Measurements from ENCODE around the gene RAP1GDS1.

Gene RAP1GDS1

DNA sequence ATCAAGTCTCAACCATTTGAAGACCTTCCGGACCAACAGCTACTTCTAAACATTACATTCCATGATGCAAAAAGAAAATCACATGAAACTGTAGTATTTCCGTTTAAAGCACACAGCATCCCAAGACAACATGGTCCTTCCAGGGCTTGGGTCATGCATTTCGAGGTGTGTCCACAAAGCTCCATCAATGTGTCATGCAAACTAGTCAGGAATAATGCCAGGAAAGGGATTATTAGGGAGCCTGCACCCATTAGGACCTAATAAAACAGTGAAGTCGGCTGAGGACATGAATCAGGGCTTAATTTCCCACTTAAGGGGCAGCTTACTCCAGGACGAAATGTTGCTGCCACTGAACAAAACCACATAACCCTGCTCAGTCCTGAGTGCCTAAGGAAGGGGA is 219.4 kb downstream of the RAP1GDS1 start:
- Histone ChIP-seq H3K4me3 (ENCODE audit: low read depth, low read length) (no peak overlapping the region), H3K27ac (ENCODE audit: low read depth, low read length) (no peak overlapping the region), H3K79me2 (ENCODE audit: control insufficient read depth, insufficient read depth, low read length, unreplicated experiment) (peaks cover 30% of the 10 kb centered on the region), H3K4me1 (ENCODE audit: control insufficient read depth, insufficient read depth, low read length, unreplicated experiment) (peaks cover 36% of the 10 kb centered on the region), H2AFZ (ENCODE audit: low read length, unreplicated experiment) (no peak overlapping the region), H3K36me3 (ENCODE audit: insufficient read depth, low read length) (peaks cover 17% of the 10 kb centered on the region), H3K27me3 (ENCODE audit: insufficient read depth, low read length) (no peaks in the 10 kb centered on the region)

- Histone ChIP-seq H3K36me3 (ENCODE audit: insufficient read depth, low read length) (peaks cover 14% of the 10 kb centered on the region), H3K79me2 (ENCODE audit: control insufficient read depth, insufficient read depth, low read length, unreplicated experiment) (peaks cover 30% of the 10 kb centered on the region), H3K27me3 (ENCODE audit: insufficient read depth, low read length) (no peaks in the 10 kb centered on the region), H3K27ac (ENCODE audit: low read depth, low read length) (no peak overlapping the region), H2AFZ (ENCODE audit: low read length, unreplicated experiment) (no peak overlapping the region), H3K4me1 (ENCODE audit: control insufficient read depth, insufficient read depth, low read length, unreplicated experiment) (peaks cover 36% of the 10 kb centered on the region), H3K4me3 (ENCODE audit: low read depth, low read length) (no peak overlapping the region)
These were observed 220.0 kb downstream of the RAP1GDS1 start for GRCh38 chr4:98481167-98481566.

DNA sequence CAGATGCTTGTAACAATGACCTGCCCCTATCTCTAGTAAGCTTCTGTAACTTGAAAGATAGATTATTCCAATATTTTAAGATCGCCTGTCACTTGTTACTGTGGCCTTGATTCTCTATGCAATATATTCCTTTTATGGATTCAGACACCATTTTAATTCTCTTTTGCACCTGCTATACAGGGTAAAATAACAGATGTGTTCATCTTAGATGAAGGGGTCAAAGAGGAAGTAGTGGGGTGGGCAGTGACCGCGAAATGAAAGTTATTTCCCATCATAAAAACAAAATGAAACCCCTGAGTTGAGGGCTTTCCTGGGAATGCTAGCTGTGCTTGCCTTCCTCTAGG is 221.3 kb downstream of the RAP1GDS1 start:
- Histone ChIP-seq H3K4me1 (ENCODE audit: control insufficient read depth, insufficient read depth, low read length, unreplicated experiment) (peaks cover 36% of the 10 kb centered on the region), H3K27me3 (ENCODE audit: insufficient read depth, low read length) (no peaks in the 10 kb centered on the region), H3K4me3 (ENCODE audit: low read depth, low read length) (peak overlapping the region; percentile 30; the same call in 1 of the 2 replicates), H3K36me3 (ENCODE audit: insufficient read depth, low read length) (peaks cover 10% of the 10 kb centered on the region), H3K79me2 (ENCODE audit: control insufficient read depth, insufficient read depth, low read length, unreplicated experiment) (peaks cover 30% of the 10 kb centered on the region), H3K27ac (ENCODE audit: low read depth, low read length) (peak overlapping the region; percentile 75), H2AFZ (ENCODE audit: low read length, unreplicated experiment) (no peak overlapping the region)

DNA sequence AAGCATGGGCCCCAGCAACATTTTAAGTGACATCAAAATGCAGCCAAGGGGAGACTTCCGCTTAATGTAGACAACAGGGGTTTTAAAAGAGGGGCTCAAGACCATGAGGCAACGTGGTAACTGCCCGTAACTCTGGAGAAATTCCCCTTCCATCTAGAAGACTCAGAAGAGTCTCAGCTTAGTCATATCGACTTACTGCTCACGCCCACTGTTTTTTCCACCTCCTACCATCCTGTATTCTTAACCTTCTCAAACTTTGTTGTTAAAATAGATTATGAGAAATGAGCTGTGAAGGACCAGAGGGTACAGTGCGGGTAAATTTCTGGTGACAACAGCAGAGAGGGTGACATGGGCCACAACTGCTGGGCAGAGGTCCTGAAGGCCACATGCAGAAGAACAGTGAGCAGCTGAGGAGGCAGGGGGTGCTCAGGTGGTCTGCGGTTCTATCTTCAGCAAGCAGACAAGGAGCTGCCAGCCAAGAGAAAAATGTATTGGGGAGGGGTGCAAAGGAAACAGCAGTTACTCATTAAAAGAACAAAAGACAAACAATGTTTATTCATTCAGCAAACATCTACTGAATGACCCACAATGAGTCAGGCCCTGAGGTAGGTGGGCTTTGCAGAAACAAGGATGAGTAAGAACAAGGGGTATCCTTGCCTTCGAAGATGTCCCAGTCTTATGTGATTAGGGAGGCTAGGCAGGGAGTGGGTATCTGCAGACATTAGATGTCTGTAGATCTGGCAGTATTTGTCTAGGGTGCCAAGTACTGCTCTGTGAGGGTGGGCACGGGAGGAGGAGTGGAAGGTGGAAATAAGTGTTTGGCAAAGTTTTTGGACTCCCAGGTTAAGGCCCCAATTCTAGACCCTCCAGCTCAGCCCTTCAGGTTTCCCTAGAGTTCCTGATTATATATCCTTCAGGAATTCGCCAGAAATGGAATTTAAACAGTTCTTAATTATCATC is 221.9 kb downstream of the RAP1GDS1 start:
- Histone ChIP-seq H3K4me3 (ENCODE audit: low read depth, low read length) (peak overlapping the region; percentile 30; the same call in 1 of the 2 replicates), H3K27ac (ENCODE audit: low read depth, low read length) (peak overlapping the region; percentile 75), H3K79me2 (ENCODE audit: control insufficient read depth, insufficient read depth, low read length, unreplicated experiment) (peaks cover 30% of the 10 kb centered on the region), H3K36me3 (ENCODE audit: insufficient read depth, low read length) (peaks cover 9% of the 10 kb centered on the region), H2AFZ (ENCODE audit: low read length, unreplicated experiment) (no peak overlapping the region), H3K4me1 (ENCODE audit: control insufficient read depth, insufficient read depth, low read length, unreplicated experiment) (peaks cover 36% of the 10 kb centered on the region), H3K27me3 (ENCODE audit: insufficient read depth, low read length) (no peaks in the 10 kb centered on the region)

- peaks cover 36% of the 10 kb centered on the region for H3K4me1 ChIP-seq (ENCODE audit: control insufficient read depth, insufficient read depth, low read length, unreplicated experiment)
These were observed 222.8 kb downstream of the RAP1GDS1 start for GRCh38 chr4:98484031-98484430.

DNA sequence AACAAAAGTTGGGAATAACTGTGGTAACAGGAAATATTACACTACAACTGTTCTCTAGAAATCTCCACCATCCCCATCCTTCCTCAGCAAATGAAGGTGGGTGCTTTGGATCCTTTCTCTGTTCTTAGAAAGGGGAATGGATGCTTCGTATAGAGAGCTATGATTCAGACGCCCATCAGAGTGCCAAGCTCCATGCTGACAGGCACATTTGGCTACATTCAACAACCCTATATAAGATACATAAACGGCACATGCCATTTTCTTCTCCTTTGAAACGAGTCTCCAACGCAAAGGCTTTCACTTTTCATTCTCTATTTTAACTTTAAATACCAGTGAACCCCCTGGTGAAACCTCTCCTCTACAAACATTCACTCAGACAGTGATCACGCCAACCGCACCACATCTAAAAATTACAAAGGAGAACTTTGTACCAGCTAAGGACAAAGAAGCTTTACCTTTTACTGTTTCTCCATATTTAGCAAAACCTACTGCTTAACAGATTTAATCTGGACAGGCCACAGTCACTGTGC is 224.7 kb downstream of the RAP1GDS1 start:
- peaks cover 19% of the 10 kb centered on the region for H3K79me2 ChIP-seq (ENCODE audit: control insufficient read depth, insufficient read depth, low read length, unreplicated experiment)
- H3K4me3 ChIP-seq (ENCODE audit: low read depth, low read length) = no peak overlapping the region

More at GRCh38 chr4:98484031-98484430, 222.8 kb downstream of the RAP1GDS1 start:
- Histone ChIP-seq H3K27me3 (ENCODE audit: insufficient read depth, low read length) (no peaks in the 10 kb centered on the region), H2AFZ (ENCODE audit: low read length, unreplicated experiment) (no peak overlapping the region), H3K4me3 (ENCODE audit: low read depth, low read length) (no peak overlapping the region), H3K79me2 (ENCODE audit: control insufficient read depth, insufficient read depth, low read length, unreplicated experiment) (peaks cover 26% of the 10 kb centered on the region), H3K27ac (ENCODE audit: low read depth, low read length) (peak overlapping the region; percentile 75), H3K36me3 (ENCODE audit: insufficient read depth, low read length) (peaks cover 4% of the 10 kb centered on the region; the same call in 1 of the 2 replicates)

DNA sequence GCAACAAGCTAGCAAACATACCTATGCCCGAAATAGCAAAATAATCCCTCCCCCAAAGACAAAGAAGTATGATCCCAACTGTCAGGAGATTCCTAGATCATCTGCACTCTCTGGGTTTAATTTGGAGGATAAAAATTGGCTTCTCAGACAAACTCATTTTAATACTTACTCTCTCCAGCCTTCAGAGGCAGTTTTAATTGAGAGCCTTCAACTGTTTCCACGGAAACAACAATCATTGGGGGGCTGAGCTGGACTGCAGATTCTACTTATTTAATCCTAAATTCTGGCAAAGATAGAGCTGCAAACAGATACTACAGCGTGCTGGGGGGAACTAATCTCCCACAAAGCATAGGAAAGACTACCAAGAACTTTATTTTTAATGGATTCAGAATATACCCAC is 229.1 kb downstream of the RAP1GDS1 start:
- Histone ChIP-seq H2AFZ (ENCODE audit: low read length, unreplicated experiment) (no peak overlapping the region), H3K79me2 (ENCODE audit: control insufficient read depth, insufficient read depth, low read length, unreplicated experiment) (peaks cover 7% of the 10 kb centered on the region), H3K27ac (ENCODE audit: low read depth, low read length) (no peak overlapping the region), H3K36me3 (ENCODE audit: insufficient read depth, low read length) (0 out of 2 replicates have a peak, but pooled peaks cover 6% of the 10 kb centered on the region), H3K27me3 (ENCODE audit: insufficient read depth, low read length) (no peaks in the 10 kb centered on the region), H3K4me1 (ENCODE audit: control insufficient read depth, insufficient read depth, low read length, unreplicated experiment) (peaks cover 11% of the 10 kb centered on the region), H3K4me3 (ENCODE audit: low read depth, low read length) (no peak overlapping the region)

More for the DNA sequence above, 224.7 kb downstream of the RAP1GDS1 start:
- Histone ChIP-seq H3K27me3 (ENCODE audit: insufficient read depth, low read length) (no peaks in the 10 kb centered on the region), H3K27ac (ENCODE audit: low read depth, low read length) (no peak overlapping the region), H3K36me3 (ENCODE audit: insufficient read depth, low read length) (peaks cover 6% of the 10 kb centered on the region; the same call in 1 of the 2 replicates), H3K4me1 (ENCODE audit: control insufficient read depth, insufficient read depth, low read length, unreplicated experiment) (peaks cover 28% of the 10 kb centered on the region), H2AFZ (ENCODE audit: low read length, unreplicated experiment) (no peak overlapping the region)

- H3K27me3 ChIP-seq (ENCODE audit: insufficient read depth, low read length) = no peaks in the 10 kb centered on the region
- H3K4me3 ChIP-seq (ENCODE audit: low read depth, low read length) = no peak overlapping the region
- H2AFZ ChIP-seq (ENCODE audit: low read length, unreplicated experiment) = no peak overlapping the region
- H3K27ac ChIP-seq (ENCODE audit: low read depth, low read length) = no peak overlapping the region
- peaks cover 11% of the 10 kb centered on the region for H3K4me1 ChIP-seq (ENCODE audit: control insufficient read depth, insufficient read depth, low read length, unreplicated experiment)
- H3K36me3 ChIP-seq (ENCODE audit: insufficient read depth, low read length) = 0 out of 2 replicates have a peak, but pooled peaks cover 6% of the 10 kb centered on the region
- H3K79me2 ChIP-seq (ENCODE audit: control insufficient read depth, insufficient read depth, low read length, unreplicated experiment) = peaks cover 12% of the 10 kb centered on the region
These were observed 230.8 kb downstream of the RAP1GDS1 start for GRCh38 chr4:98491899-98492559.

GRCh38 chr4:98493296-98493695 is 232.1 kb downstream of the RAP1GDS1 start:
- Histone ChIP-seq H3K36me3 (ENCODE audit: insufficient read depth, low read length) (0 out of 2 replicates have a peak, but pooled peaks cover 6% of the 10 kb centered on the region), H3K4me3 (ENCODE audit: low read depth, low read length) (no peak overlapping the region), H3K27ac (ENCODE audit: low read depth, low read length) (no peak overlapping the region), H2AFZ (ENCODE audit: low read length, unreplicated experiment) (no peak overlapping the region), H3K27me3 (ENCODE audit: insufficient read depth, low read length) (no peaks in the 10 kb centered on the region), H3K4me1 (ENCODE audit: control insufficient read depth, insufficient read depth, low read length, unreplicated experiment) (peaks cover 11% of the 10 kb centered on the region), H3K79me2 (ENCODE audit: control insufficient read depth, insufficient read depth, low read length, unreplicated experiment) (peaks cover 12% of the 10 kb centered on the region)
